HG03175 (cell line): ENCODE results near the gene SYNRG.
A peak's percentile ranks its signal among the peaks of the same experiment; 100 is the strongest.
"Not testable (repeated sequence)": the region's sequence is repeated elsewhere in the genome, so short reads cannot be mapped to it uniquely, and the experiment has no call there.

Source experiments
- ATAC-seq: cut with Tn5 transposase; IDR thresholded peaks from one replicate; pipeline ENCODE4 v1.9.1; 2021; ENCODE audit warnings: mild to moderate bottlenecking, moderate library complexity; ENCODE audit not compliant: unreplicated experiment

The SYNRG gene

GRCh38 chr17:37609170-37610040 lies at the start of gene SYNRG:
SYNRG (minus strand) TSS chr17:37609418; CDS start chr17:37609355, 63 bp downstream.
- peak; percentile 92 for ATAC-seq

- ATAC-seq, result no peak
Measured at GRCh38 chr17:37657202-37657601, 48.0 kb upstream of the SYNRG start.

DNA sequence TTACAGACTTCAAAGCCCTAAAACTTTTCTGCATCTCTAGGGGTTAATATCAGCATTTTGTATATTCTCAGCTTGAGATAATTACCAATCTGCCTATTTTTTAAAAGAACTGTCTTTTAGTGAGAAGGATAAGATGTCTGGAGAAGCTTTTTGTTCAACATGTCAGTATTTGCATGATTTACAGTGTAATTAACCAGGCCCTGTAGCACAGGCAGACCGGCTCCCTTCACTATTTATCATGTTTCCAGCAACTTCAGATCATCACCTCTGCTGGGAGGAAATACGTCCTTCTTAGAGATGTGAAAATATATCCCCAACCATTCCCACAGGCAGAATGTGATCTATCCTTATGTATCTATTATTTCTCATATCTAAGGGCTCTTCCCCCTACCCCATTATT lies 42.6 kb upstream of the SYNRG start:
- no peak for ATAC-seq

GRCh38 chr17:37650419-37651003 lies 41.3 kb upstream of the SYNRG start:
- no peak for ATAC-seq

- ATAC-seq, result no peak
Measured at GRCh38 chr17:37648555-37648954, 39.3 kb upstream of the SYNRG start.

DNA sequence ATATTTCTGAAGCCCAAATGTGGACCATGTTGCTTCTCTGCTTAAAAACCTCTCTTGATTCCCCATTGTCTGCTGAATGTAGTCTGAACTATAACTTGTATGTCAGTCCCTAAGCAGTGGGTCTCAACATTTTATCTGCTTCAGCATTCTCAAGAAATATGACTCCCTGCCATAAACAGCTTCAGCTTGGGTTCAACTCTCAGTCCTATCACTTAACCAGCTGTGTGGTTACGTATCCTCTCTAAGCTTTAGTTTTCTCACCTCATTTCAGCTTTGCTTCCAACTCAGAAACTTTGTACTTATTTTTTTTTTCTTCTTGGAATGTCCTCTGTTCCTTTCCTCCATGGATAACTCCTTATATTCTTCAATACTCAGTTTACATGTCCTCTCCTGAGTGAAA lies 38.6 kb upstream of the SYNRG start:
- no peak for ATAC-seq

DNA sequence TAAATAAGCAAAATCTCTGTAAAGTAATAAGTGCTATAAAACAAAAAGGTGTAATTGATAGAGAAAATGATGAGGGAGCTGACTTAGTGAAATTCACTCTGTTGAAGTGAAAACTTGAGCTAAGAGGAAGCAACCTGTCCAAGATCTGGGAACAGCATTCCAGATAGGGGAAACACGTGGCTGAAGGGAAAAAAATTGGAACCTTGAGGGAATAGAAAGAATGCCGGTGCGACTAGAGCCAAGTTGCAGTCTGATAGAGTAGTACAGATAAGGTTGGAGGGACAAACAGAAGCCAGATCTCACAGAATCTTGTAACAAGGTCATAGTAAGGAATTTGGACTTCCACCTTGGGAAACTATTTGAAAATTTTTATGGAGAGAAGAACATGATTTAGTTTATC lies 34.7 kb upstream of the SYNRG start:
- ATAC-seq, result no peak

DNA sequence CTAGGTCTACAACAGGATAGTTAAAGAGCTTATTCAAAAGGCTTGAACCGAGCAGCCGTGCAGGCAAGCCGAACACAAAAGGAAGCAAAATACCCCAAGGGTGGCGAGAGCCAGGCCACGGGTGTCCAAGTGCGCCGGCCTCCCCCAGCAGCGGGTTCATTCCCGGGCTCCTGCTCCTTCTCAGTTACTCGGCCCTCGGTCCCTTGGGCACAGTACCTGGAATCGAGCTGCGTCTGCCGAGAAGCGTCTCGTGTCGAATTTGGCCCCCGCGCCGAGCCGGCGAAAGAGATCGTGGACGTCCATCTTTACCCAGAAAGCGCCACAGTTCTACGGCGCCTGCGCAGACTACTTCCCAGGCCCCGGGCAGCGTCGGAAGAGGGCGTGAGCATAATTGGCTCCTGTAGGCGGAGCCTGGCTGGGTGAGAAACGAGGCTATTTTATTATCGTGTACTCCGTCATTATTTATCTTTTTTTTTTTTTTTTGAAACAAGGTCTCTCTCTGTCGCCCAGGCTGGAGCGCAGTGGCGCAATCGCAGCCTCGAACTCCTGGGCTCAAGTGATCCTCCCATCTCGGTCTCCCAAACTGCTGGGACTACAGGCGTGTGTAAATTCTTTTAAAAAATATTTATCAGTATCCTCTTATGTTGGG lies 34.0 kb upstream of the SYNRG start, which contains the start of gene DDX52:
Gene DDX52, minus strand, starts transcription at position 329 of the 649 bp plus-strand sequence. Its CDS starts 26 bp downstream, at position 303.
- peak; percentile 93 for ATAC-seq

GRCh38 chr17:37642681-37643080 lies 33.5 kb upstream of the SYNRG start:
- no peak for ATAC-seq

DNA sequence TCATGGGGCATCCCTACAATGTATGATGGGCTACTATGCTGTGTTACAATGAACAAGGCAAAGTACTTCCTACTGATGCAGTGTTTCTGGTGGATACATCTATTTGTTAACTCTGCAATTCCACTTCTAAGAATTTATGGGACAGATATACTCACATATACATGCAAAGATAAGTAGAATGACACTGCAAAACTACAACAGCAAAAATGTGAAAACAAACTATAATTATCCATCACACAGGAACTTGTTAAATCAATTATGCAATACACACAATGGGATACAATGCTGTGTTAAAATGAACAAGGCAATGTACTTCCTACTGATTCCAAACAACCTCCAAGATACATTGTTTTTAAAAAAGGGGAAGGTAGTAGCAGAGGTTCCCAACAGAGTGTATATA lies 30.8 kb upstream of the SYNRG start:
- ATAC-seq, result no peak

DNA sequence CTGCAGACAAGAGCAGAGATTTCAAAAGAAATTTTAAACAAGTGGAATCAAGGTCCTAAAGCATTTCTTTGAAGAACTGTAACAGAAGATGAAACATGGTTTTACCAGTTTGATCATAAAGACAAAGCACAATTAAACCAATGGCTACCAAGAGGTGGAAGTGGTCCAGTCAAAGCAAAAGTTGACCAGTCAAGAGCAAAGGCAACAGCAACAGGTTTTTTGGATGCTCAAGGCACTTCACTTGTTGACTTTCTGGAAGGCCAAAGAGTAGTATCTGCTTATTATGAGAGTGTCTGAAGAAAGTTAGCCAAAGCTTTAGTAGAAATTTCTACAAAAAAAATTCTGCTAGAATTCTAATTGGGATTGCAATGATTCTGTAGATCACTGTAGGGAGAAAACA lies 28.7 kb upstream of the SYNRG start:
- no peak for ATAC-seq

DNA sequence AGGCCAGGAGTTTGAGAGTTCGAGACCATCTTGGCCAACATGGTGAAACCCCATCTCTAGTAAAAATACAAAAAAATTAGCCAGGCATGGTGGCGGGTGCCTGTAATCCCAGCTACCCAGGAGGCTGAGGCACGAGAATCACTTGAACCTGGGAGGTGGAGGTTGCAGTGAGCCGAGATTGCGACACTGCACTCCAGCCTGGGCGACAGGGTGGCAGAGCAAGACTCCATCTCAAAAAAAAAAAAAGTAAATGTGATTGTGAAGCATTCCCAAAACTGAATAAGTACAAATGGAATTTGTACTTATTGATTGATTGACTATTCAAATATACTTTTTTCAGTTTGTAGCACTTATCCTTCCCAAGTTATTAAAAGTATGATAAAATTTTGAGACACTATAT lies 7.2 kb upstream of the SYNRG start:
- not testable (repeated sequence) for ATAC-seq

- ATAC-seq, result no peak
Measured at GRCh38 chr17:37614823-37615222, 5.6 kb upstream of the SYNRG start.

DNA sequence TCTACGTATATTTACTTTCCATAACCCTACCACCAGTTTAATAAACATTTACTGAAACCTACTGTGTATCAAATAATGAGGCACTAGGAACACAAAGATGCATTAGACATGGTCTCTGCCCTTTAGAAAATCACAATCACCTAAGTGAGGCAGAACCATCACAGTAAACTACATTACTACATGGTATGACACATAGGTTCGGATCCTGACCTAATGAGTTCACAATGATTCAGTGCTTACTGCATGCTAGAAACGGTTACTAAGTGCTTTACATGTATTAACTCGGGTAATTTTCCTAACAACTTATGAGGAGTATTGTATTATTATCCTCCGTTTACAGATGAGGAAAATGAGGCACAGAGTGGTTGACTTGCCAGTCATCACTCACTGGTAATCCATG lies 5.2 kb upstream of the SYNRG start:
- no peak for ATAC-seq

- no peak for ATAC-seq
Measured at GRCh38 chr17:37610971-37611370, 1.8 kb upstream of the SYNRG start.

- ATAC-seq, result not testable (repeated sequence)
Measured at GRCh38 chr17:37610041-37610420, 813 bp upstream of the SYNRG start.

- peak; percentile 6 for ATAC-seq
Measured at GRCh38 chr17:37608351-37609169, 658 bp downstream of the SYNRG start.

DNA sequence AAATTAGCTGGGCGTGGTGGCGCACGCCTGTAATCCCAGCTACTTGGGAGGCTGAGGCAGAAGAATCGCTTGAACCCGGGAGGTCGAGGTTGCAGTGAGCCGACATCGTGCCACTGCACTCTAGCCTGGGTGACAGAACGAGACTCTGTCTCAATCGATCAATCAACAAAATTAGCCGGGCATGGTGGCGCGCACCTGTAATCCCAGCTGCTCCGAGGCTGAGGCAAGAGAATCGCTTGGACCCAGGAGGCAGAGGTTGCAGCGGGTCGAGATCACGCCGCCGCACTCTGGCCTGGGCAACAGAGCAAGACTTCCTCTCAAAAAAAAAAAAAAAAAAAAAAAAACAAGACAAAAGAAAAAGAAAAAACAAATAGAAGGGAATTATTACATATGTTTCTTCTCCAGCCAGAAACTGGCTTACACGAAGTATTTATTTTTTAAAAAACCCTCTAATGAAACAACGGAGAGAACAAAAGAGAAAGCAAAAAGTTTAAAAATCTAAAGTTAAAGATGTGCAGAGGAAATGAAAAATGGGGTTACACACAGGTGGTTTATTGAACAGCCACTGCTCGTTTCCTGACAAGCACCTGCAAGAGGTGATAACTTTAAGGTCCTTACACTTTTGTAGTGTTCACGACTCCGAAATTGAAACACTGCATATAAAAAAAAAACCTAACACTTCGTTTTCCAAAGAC lies 1.4 kb downstream of the SYNRG start:
- ATAC-seq, result no peak

DNA sequence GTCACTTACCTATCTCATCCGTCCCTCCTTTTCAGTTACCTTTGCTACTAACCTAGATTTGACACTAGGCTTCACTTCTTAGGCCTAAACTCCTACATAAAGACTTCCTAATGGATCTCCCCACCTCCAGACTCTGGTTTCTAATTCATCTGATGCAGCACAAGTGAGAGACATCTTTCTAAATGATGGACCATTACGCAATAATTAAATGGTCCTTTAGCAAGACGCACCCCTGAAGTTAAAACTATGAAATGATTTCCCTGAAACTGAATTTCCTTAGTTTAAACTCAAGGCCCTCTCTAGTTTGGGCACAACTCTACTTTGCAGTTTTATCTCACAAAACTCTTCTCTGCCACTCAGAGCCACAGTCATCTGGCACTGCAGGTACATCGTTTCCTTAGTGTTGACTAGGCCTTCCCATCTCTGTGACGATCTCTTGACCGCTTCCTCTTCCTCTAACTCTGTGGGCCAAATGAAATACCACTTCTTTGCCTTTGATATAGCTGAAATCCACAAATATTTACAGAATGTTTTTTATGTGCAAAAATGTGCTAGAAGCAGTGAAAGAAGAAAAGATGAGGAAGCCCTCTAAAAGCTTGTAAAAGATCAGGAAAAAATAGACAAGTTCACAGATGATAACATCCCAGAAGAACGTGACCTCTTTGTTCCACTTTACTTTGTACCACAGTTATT lies 3.3 kb downstream of the SYNRG start:
- no peak for ATAC-seq

DNA sequence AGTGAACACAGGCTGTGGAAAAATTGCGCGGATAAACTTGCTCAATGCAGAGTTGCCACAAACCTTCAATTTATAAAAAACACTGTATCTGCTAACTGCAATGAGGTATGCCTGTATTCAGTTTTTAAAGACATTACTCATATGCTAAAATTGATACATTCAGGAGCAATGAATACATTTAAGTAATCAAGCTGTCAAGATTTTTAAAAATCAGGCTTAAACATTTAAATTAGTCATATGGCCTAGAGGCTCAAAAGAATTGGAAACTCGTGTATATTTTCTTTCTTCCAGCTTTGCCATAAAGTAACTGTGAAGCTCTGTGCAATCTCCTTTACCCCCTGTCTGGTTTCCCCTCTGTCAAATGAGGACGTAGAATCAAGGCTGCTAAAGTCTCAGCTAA lies 4.1 kb downstream of the SYNRG start:
- no peak for ATAC-seq
